SK-N-MC (cell line): ENCODE results near the gene NIPA2.

Experiments
- EZH2 ChIP-seq: fragments of 200-600 bp; sonication (generic); IDR thresholded peaks from one replicate; pipeline ENCODE4 v1.6.1; 2017; ENCODE audit warnings: antibody characterized with exemption
- FOXP2 ChIP-seq: optimal IDR thresholded peaks from 2 replicates; pipeline ENCODE3; 2011; ENCODE audit warnings: mild to moderate bottlenecking, moderate library complexity; ENCODE audit not compliant: insufficient read depth; ENCODE audit errors: extremely low read length, control extremely low read depth
- POLR2AphosphoS5 ChIP-seq: IDR thresholded peaks from 2 replicates; pipeline ENCODE4 v1.6.1; 2012; ENCODE audit warnings: mild to moderate bottlenecking, low read depth, low read length, borderline replicate concordance

DNA sequence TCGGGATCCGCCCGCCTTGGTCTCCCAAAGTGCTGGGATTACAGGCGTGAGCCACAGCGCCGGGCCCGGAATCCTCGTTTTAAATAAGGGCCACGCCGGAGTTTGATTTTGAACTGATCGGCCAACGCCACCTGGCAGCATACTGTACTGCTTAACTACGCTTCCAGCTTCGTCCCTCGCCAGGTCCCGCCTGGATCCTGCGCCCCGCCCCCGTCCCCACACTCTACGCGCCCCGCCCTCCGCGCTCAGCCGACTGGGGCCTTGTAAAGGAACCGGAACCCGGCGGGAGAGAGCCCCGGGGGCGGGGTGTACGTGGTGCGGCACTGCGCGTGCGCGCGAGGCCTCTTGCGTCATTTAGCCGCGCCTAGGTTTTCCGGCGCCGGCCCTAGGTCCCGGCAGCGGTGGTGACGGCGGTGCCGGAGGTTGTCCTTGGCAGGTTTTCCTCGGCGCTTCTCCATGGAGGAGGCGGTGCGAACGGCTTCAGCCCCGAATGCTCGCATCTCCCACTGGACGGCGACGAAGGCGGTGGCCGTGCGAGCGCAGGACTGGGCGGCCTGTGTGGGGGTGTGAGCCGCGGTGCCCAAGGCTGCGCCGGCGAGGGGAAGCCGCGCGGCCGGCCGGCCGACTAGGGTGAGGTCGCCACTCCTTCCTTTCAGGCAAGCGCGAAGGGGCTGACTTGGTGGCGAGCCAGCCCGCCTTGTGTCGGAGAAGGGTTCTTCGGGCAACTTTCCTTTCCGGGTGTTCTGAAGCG, at the start of gene NIPA2:
- TF ChIP-seq EZH2 (no peak), POLR2AphosphoS5 (peak; percentile 79; the same call in 1 of the 2 replicates), FOXP2 (no peak)
